Right renal pelvis (tissue), 4 donors: Measurements from ENCODE around the gene EPHB4. TPM values are rescaled to one million over a fixed set of nuclear protein-coding genes. Genes with fewer than 3 reads are reported as not detected.
"Not testable (repeated sequence)": the region's sequence is repeated elsewhere in the genome, so short reads cannot be mapped to it uniquely, and the experiment has no call there.

Experiments
- DNase-seq, 4 donors: peaks; one replicate each; pipeline ENCODE4 v3.0.0-alpha.2; 2013; ENCODE audit warnings: low read depth in 4 of 4, low spot score in 3 of 4, missing footprints in 1 of 4
- polyA plus RNA-seq, 4 donors: library from polyadenylated mRNA; unstranded; fragments of 120-200 nt; gene quantifications; one replicate each; pipeline ENCODE4 v1.2.1, GENCODE V29; 2013; ENCODE audit not compliant: insufficient read length in 4 of 4

EPHB4 gene
- polyA plus RNA-seq, 4 donors, result 86.1 to 96.3 (median 89.4) TPM

GRCh38 chr7:100793806-100794660, 33.3 kb downstream of the EPHB4 start:
- no peak for DNase-seq

GRCh38 chr7:100791881-100792666, 35.2 kb downstream of the EPHB4 start:
- no peak for DNase-seq

GRCh38 chr7:100789055-100789454, 38.3 kb downstream of the EPHB4 start:
- no peak for DNase-seq

GRCh38 chr7:100786323-100786722, 41.0 kb downstream of the EPHB4 start:
- no peak for DNase-seq

- no peak for DNase-seq
Measured at GRCh38 chr7:100785878-100786277, 41.4 kb downstream of the EPHB4 start.

GRCh38 chr7:100783804-100784203, 43.5 kb downstream of the EPHB4 start:
- no peak for DNase-seq

GRCh38 chr7:100781255-100781654, 46.1 kb downstream of the EPHB4 start:
- no peak for DNase-seq

GRCh38 chr7:100779359-100779758, 48.0 kb downstream of the EPHB4 start:
- DNase-seq, result no peak

GRCh38 chr7:100778061-100778621, 49.2 kb downstream of the EPHB4 start:
- DNase-seq, result no peak

- DNase-seq, result no peak
Measured at GRCh38 chr7:100773491-100773890, 53.8 kb downstream of the EPHB4 start.

- no peak for DNase-seq
Measured at GRCh38 chr7:100768784-100769183, 58.5 kb downstream of the EPHB4 start.

GRCh38 chr7:100765250-100765649, 62.1 kb downstream of the EPHB4 start:
- DNase-seq, result no peak

- DNase-seq, result no peak
Measured at GRCh38 chr7:100764841-100765240, 62.5 kb downstream of the EPHB4 start.

- no peak for DNase-seq
Measured at GRCh38 chr7:100763556-100764140, 63.7 kb downstream of the EPHB4 start.

- not testable (repeated sequence) for DNase-seq
Measured at GRCh38 chr7:100762841-100763240, 64.5 kb downstream of the EPHB4 start.

- no peak for DNase-seq
Measured at GRCh38 chr7:100759357-100760171, 67.8 kb downstream of the EPHB4 start.

- DNase-seq, result no peak
Measured at GRCh38 chr7:100753750-100754149, 73.6 kb downstream of the EPHB4 start.

- no peak for DNase-seq
Measured at GRCh38 chr7:100752994-100753393, 74.3 kb downstream of the EPHB4 start.
